Transverse colon (tissue), 4 donors: ENCODE data around the gene CHST4. TPM values are rescaled to one million over a fixed set of nuclear protein-coding genes. Genes with fewer than 3 reads are reported as not detected.

ENCODE experiments used
- DNase-seq: peaks from one replicate; pipeline ENCODE4 v3.0.0-alpha.2; 2019
- H3K27ac ChIP-seq, 4 donors: fragments of 200-600 bp; sonication (generic); 2 replicates each; pipeline ENCODE4 v1.5.1; 2016 to 2018; ENCODE audit warnings: inconsistent platforms in 4 of 4
- H3K27me3 ChIP-seq: fragments of 200-600 bp; sonication (generic); 2 replicates; pipeline ENCODE4 v1.5.1; 2017; ENCODE audit warnings: inconsistent platforms
- H3K36me3 ChIP-seq, 4 donors: fragments of 200-600 bp; sonication (generic); 2 replicates each; pipeline ENCODE4 v1.5.1; 2017 to 2019; ENCODE audit warnings: inconsistent platforms in 4 of 4
- H3K4me1 ChIP-seq, 4 donors: fragments of 200-600 bp; sonication (generic); 2 replicates each; pipeline ENCODE4 v1.5.1; 2017 to 2020; ENCODE audit warnings: inconsistent platforms in 4 of 4
- H3K4me3 ChIP-seq, 4 donors: fragments of 200-600 bp; sonication (generic); 1 replicate in 1 of 4; 2 replicates in 3 of 4; pipeline versions ENCODE4 v1.5.1 to v1.6.1; 2017 to 2019; ENCODE audit warnings: inconsistent platforms in 4 of 4
- H3K9me3 ChIP-seq, 2 donors: fragments of 200-600 bp; sonication (generic); 2 replicates each; pipeline ENCODE4 v1.5.1; 2017 to 2019; ENCODE audit warnings: inconsistent platforms in 2 of 2
- CTCF ChIP-seq, 5 experiments: fragments of 200-600 bp in 3 of 5; fragments of 450-650 bp in 2 of 5; sonication (generic) in 3 of 5; IDR thresholded peaks; 1 replicate in 2 of 5; 2 replicates in 3 of 5; pipeline ENCODE4 v1.5.1; 2016 to 2017; ENCODE audit warnings: antibody characterized with exemption in 5 of 5, inconsistent platforms in 3 of 5, mild to moderate bottlenecking in 2 of 5, moderate library complexity in 1 of 5
- EP300 ChIP-seq: sonication (generic); formaldehyde crosslinking; IDR thresholded peaks from one replicate; pipeline ENCODE4 v1.6.1; 2017; ENCODE audit warnings: antibody characterized with exemption, low read depth
- POLR2A ChIP-seq: fragments of 450-650 bp; IDR thresholded peaks from one replicate; pipeline ENCODE4 v1.6.1; 2016; ENCODE audit warnings: antibody characterized with exemption, mild to moderate bottlenecking, moderate library complexity
- POLR2AphosphoS5 ChIP-seq, 3 donors: sonication (generic); formaldehyde crosslinking; IDR thresholded peaks; one replicate each; pipeline ENCODE4 v1.6.1; 2016; ENCODE audit warnings: antibody characterized with exemption in 3 of 3
- WGBS, 2 donors: methylation state at CpG; one replicate each; pipeline ENCODE4 v1.1.5; 2018; ENCODE audit warnings: low coverage in 1 of 2; 5-methylcytosine and 5-hydroxymethylcytosine counted together
- in situ Hi-C, 4 donors: fragments of 200-750 bp; cut with MboI; loops; one replicate each; pipeline versions ENCODE4 v1.15.0 to v1.15.1; 2017; ENCODE audit warnings: low sequenced_read_pairs in 3 of 4, low pct_ligation_motif_present in 1 of 4, low pct_unique_long_range_greater_than_20kb in 1 of 4
- intact Hi-C: fragments of 100-400 bp; cut with DNase I; formaldehyde crosslinking; loops from one replicate; pipeline ENCODE4 v1.15.1; 2023; ENCODE audit warnings: low total_unique reads
- total RNA-seq, 4 donors: library from RNA; depleted of rRNA; stranded (reverse); fragments of >200 nt; gene quantifications; one replicate each; pipeline ENCODE4 v1.1.0, GENCODE V29; 2016

CHST4 gene
- total RNA-seq, 4 donors from 2014 or later, result not detected

GRCh38 chr16:71482569-71482968, 43.7 kb upstream of the CHST4 start:
- TF ChIP-seq POLR2A (no peak), POLR2AphosphoS5 (IDR thresholded peaks at IDR 0.05) (no peak), CTCF (IDR thresholded peaks at IDR 0.05) (no peak), EP300 (no peak)
- WGBS, 2 donors, result 89 to 92% methylated on average over 3 to 5 of the region's 5 CpGs
- Histone ChIP-seq H3K4me1 (peaks cover 0 to 9% (median 6%) of the 10 kb centered on the region in 4 donors), H3K36me3 (peaks cover 0 to 10% (median 4%) of the 10 kb centered on the region in 4 donors), H3K27ac (no peak overlapping the region), H3K4me3 (no peak overlapping the region), H3K9me3 (no peaks in the 10 kb centered on the region), H3K27me3 (no peaks in the 10 kb centered on the region)
- intact Hi-C loops, result loop anchor here (5.0 kb wide), 1 partner anchor 325 kb away; the partner anchor contains the start of gene AP1G1
- in situ Hi-C loops, result no loop called here
- no peak for DNase-seq

GRCh38 chr16:71484006-71484893, 42.0 kb upstream of the CHST4 start:
- Histone ChIP-seq H3K4me1 (peaks cover 0 to 9% (median 6%) of the 10 kb centered on the region in 4 donors), H3K27ac (peak overlapping the region; percentile 96 to 99 (median 98)), H3K36me3 (no peaks in the 10 kb centered on the region), H3K4me3 (peak overlapping the region; percentile 79 to 91 (median 86)), H3K9me3 (no peaks in the 10 kb centered on the region), H3K27me3 (no peaks in the 10 kb centered on the region)
- TF ChIP-seq POLR2A (peak; percentile 81), POLR2AphosphoS5 (IDR thresholded peaks at IDR 0.05) (peak; percentile 75 to 87 (median 85)), EP300 (no peak), CTCF (IDR thresholded peaks at IDR 0.05) (no peak)
- in situ Hi-C loops, result no loop called here
- 0 to 2% methylated on average over 8 to 38 of the region's 44 CpGs for WGBS, 2 donors
- intact Hi-C loops, result loop anchor here (1.0 to 5.0 kb wide), 2 partner anchors 22 to 323 kb away; partner anchors contain the start of genes AP1G1 and ZNF23
- DNase-seq, result peak; percentile 89

GRCh38 chr16:71489122-71489521, 37.1 kb upstream of the CHST4 start, which contains the start of gene ZNF19:
TSS of gene ZNF19 (minus strand) at chr16:71489324. CDS start at chr16:71482114, 7,210 bp downstream.
- Histone ChIP-seq H3K27me3 (no peaks in the 10 kb centered on the region), H3K27ac (no peak within 1 kb of the TSS), H3K4me3 (no peak within 1 kb of the TSS), H3K36me3 (no peaks in the 10 kb centered on the region), H3K4me1 (peaks cover 0 to 4% (median 3%) of the 10 kb centered on the region in 4 donors), H3K9me3 (no peaks in the 10 kb centered on the region)
- 90% methylated on average over 22 of the region's 22 CpGs; no CpG with 5 or more reads in 1 of the 2 donors for WGBS, 2 donors
- TF ChIP-seq CTCF (IDR thresholded peaks at IDR 0.05) (no peak), POLR2AphosphoS5 (IDR thresholded peaks at IDR 0.05) (no peak), EP300 (no peak), POLR2A (no peak)
- intact Hi-C loops (no loop called here), in situ Hi-C loops (no loop called here)
- no peak for DNase-seq

- TF ChIP-seq CTCF (IDR thresholded peaks at IDR 0.05), result no peak
- TF ChIP-seq POLR2A, result no peak
- TF ChIP-seq EP300, result no peak
- no peak for TF ChIP-seq POLR2AphosphoS5 (IDR thresholded peaks at IDR 0.05)
- H3K4me1 ChIP-seq, result no peaks in the 10 kb centered on the region
- intact Hi-C loops (no loop called here), in situ Hi-C loops (no loop called here)
- no peak for DNase-seq
- no peaks in the 10 kb centered on the region for H3K9me3 ChIP-seq
- no peak overlapping the region for H3K27ac ChIP-seq
- H3K36me3 ChIP-seq, result no peaks in the 10 kb centered on the region
- no peaks in the 10 kb centered on the region for H3K27me3 ChIP-seq
- H3K4me3 ChIP-seq, result no peak overlapping the region
Observed at GRCh38 chr16:71490361-71490760, 35.9 kb upstream of the CHST4 start.
